ENCODE measurements around the gene RUNX2. TPM values are rescaled to one million over a fixed set of nuclear protein-coding genes. Genes with fewer than 3 reads are reported as not detected.
A peak's percentile ranks its signal among the peaks of the same experiment; 100 is the strongest.
"Not testable (repeated sequence)": the region's sequence is repeated elsewhere in the genome, so short reads cannot be mapped to it uniquely, and the experiment has no call there.

The RUNX2 gene
- 0.24 TPM for total RNA-seq
- long read RNA-seq: 0 reads

DNA sequence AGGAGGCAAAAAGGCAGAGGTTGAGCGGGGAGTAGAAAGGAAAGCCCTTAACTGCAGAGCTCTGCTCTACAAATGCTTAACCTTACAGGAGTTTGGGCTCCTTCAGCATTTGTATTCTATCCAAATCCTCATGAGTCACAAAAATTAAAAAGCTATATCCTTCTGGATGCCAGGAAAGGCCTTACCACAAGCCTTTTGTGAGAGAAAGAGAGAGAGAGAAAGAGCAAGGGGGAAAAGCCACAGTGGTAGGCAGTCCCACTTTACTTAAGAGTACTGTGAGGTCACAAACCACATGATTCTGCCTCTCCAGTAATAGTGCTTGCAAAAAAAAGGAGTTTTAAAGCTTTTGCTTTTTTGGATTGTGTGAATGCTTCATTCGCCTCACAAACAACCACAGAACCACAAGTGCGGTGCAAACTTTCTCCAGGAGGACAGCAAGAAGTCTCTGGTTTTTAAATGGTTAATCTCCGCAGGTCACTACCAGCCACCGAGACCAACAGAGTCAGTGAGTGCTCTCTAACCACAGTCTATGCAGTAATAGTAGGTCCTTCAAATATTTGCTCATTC, at the start of gene RUNX2:
RUNX2 (plus strand) TSS at position 375 of the 567 bp plus-strand sequence. CDS start 397 bp downstream, outside the sequence.
- ATAC-seq (ENCODE audit: poor library complexity) (peak; percentile 79), DNase-seq (no peak)
- intact Hi-C loops (cut with DNase I): no loop called here

DNA sequence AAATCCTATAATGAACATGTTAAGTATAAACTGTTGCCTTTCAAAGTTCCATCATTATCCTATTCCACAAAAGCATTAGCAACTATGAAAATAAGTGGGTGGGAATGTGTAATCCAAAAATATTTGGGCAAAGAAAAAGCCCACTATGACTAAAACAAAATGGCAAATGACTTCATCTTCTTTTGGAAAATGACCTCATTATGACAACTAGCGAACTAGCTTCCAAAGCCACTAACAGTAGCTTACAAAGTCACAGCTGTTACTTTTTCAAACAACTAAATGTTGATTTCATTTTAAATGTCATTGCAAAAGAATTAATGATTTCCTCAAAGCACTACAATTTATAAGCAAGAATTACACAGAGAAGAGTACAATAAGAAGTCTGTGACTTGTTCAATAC, 49.8 kb upstream of the RUNX2 start:
- ATAC-seq (ENCODE audit: poor library complexity) (no peak), DNase-seq (no peak)
- intact Hi-C loops (cut with DNase I): no loop called here

DNA sequence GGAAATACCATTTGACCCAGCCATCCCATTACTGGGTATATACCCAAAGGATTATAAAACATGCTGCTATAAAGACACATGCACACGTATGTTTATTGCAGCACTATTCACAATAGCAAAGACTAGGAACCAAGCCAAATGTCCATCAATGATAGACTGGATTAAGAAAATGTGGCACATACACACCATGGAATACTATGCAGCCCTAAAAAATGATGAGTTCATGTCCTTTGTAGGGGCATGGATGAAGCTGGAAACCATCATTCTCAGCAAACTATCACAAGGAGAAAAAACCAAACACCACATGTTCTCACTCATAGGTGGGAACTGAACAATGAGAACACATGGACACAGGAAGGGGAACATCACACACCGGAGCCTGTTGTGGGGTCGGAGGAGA, 41.4 kb upstream of the RUNX2 start:
- DNase-seq; ATAC-seq (ENCODE audit: poor library complexity); intact Hi-C loops (cut with DNase I): not testable (repeated sequence)

DNA sequence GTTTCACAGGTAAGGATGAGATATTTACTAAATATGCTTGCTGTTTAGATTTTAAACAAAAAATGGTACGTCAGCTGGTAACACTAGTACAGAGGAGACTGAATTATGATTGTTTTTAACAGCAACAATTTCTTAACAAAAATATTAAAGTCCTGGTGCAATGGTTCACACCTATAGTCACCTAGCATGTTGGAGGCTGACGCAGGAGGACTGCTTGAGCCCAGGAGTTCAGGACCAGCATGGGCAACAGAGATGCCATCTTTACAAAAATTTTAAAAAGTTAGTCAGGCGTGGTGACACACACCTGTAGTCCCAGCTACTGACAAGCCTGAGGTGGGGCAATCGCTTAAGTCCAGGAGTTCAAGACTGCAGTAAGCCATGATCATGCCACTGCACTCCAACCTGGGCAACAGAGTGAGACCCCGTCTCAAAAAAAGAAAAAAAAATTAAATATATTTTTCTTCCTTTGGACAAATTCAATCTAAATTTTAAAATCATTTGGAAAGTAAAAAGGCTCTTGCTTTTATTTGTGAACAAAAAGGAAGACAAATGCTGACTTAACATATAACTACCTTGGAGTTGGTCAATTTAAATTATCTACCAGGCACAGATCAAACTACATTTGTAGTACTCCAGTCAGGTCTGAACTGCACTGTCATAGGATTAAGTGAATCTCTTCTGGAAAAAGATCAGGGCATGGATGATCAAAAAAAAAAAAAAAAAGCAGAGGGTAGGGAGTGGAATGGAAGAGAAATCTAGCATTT, 38.2 kb upstream of the RUNX2 start:
- DNase-seq (no peak), ATAC-seq (ENCODE audit: poor library complexity) (no peak)
- intact Hi-C loops (cut with DNase I): no loop called here

DNA sequence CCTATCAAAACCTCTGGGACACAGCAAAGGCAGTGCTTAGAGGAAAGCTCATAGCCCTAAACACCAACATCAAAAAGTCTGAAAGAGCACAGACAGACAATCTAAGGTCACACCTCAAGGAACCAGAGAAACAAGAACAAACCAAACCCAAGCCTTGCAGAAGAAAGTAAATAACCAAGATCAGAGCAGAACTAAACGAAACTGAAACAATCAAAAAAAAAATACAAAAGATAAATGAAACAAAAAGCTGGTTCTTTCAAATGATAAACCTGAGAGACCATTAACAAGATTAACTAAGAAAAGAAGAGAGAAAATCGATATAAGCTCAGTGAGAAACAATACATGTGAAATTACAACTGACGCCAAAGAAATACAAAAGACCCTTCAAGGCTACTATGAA, 34.8 kb upstream of the RUNX2 start:
- ATAC-seq (ENCODE audit: poor library complexity) (no peak), DNase-seq (no peak)
- intact Hi-C loops (cut with DNase I): no loop called here

DNA sequence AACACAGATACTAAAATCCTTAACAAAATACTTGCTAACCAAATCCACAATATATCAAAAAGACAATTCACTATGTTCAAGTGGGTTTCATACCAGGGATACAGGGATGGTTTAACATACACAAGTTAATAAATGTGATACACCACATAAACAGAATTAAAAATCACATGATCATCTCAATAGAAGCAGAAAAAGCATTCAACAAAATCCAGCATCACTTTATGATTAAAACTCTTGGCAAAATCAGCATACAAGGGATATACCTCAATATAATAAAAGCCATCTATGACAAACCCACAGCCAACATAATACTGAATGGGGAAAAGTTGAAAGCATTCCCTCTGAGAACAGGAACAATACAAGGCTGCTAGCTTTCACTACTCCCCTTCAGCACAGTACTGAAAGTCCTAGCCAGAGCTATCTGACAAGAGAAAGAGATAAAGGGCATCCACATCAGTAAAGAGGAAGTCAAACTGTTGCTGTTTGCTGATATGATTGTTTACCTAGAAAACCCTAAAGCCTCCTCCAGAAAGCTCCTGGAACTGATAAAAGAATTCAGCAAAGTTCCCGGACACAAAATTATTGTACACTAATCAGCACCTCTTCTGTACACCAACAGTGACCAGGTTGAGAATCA, 33.9 kb upstream of the RUNX2 start:
- ATAC-seq (ENCODE audit: poor library complexity); intact Hi-C loops (cut with DNase I); DNase-seq: not testable (repeated sequence)

DNA sequence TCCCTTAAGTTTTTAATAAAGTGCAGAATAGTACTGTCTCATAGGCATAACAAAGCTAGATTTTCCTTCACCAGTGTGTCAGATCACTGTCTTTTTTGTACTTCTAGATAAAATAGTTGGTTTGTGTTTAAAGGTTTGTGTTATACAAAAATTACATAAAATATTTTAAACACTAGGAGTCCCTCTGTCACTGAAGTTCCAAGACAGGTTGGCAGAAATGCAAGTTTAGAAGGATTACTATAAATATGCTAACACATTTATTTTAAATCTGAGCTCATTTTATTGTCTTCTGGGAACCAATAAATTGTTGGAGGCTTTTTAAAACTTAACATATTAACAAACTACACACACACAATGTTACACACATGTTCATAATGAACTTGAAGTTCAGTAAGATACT, 30.8 kb upstream of the RUNX2 start:
- intact Hi-C loops (cut with DNase I): no loop called here

DNA sequence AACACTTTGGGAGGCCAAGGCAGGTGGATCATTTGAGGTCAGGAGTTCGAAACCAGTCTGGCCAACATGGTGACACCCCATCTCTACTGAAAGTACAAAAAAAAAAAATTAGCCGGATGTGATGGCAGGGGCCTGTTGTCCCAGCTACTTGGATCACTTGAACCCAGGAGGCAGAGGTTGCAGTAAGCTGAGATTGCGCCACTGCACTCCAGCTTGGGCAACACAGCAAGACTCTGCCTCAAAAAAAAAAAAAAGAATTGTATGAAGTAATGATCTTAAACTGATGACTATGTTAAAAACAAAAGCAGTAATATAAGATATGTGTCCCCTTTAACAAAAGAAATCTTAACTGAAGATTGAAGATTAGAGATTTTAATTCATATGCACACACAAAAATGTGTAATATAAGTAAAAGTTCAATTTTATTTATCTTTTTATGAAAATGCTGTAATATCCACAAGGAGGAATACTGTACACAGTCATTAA, 29.0 kb upstream of the RUNX2 start:
- ATAC-seq (ENCODE audit: poor library complexity) (no peak), DNase-seq (no peak)
- intact Hi-C loops (cut with DNase I): no loop called here

More for the DNA sequence above, 30.8 kb upstream of the RUNX2 start:
- ATAC-seq (ENCODE audit: poor library complexity) (no peak), DNase-seq (no peak)

DNA sequence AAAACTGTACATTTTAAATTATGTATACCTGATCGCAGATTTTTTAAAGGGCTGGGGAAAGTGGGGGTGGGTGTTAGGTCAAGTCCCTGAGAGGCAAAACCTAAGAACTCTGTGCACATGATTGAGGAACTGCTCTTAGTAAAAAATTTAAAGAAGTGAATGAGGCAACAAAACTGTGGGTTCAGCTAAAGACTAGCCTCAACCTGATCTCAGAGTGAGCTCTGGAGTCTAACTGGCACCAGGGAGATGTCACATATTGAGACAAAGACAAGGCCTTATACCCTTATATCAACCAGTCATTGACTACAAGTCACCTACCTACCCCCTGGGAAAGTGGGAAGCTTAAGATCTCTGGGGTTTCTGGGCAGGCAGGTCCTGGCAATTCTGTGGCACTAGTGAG, 27.4 kb upstream of the RUNX2 start:
- intact Hi-C loops (cut with DNase I): no loop called here
- DNase-seq (no peak), ATAC-seq (ENCODE audit: poor library complexity) (no peak)

DNA sequence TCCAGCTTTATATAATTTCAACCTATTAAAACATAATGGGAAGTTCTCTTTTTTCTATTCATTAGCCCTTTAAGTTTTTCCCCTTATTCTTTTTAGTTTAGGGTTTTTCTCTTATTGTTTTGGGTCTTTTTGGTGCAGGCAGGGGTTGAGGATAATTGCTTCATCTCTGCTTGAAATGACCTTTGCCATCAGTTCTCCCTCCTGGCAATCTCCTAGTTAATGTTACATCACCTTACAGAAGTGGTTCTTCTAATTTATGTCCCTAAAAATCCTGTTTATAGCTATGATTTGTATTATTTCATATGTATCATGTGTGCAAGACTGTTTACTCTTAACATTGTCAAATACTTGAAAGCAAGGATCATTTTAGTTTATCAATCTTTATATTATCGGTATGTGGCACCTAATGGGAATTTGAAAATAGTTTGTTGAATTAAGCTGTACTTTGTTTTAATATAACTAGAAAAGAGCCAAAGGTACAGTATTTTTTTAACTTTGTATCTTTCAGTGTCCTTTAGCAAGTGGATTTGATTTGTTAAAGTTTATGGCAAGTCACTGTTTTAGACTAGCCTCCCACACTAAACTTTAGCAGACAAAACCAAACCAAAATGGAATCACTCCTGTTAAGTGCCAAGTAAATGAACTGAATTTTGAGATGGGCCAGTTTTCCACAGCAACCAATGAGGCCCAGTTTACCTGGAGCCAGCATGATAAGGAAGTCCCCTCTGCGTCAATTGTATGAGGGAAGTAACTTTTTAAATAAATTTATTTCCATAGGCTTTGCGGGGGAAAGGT, 26.6 kb upstream of the RUNX2 start:
- intact Hi-C loops (cut with DNase I): no loop called here
- DNase-seq (no peak), ATAC-seq (ENCODE audit: poor library complexity) (no peak)

DNA sequence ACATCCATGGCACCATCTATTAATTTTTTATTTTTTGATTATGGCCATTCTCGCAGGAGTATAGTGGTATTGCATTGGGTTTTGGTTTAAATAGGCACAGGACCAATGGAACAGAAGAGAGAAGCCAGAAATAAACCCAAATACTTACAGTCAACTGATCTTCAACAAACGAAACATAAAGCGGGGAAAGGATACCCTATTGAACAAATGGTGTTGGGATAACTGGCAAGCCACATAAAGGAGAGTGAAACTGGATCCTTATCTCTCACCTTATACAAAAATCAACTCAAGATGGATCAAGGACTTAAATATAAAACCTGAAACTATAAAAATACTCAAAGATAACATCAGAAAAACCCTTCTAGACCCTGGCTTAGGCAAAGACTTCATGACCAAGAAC, 25.3 kb upstream of the RUNX2 start:
- no peak for ATAC-seq (ENCODE audit: poor library complexity)
- intact Hi-C loops (cut with DNase I): no loop called here
- no peak for DNase-seq

DNA sequence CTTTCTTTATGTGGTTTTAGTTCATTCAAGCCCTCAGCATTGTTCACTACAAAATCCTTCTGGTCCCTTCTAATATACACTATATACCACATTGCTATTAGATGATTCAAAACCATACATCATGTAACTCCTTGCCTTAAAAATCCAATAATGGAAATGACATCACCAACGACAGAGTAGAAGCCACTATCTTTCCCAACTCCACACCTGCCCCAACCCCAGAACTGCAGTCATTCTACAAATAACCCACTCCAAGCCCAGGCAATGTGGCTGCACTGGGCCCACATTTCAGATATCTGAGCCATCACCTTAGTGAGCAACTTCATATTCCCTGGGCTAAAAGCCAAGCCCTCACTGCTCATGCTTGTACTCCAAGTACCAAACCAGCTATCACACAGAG, 22.6 kb upstream of the RUNX2 start:
- intact Hi-C loops (cut with DNase I): no loop called here
- ATAC-seq (ENCODE audit: poor library complexity) (no peak), DNase-seq (no peak)

DNA sequence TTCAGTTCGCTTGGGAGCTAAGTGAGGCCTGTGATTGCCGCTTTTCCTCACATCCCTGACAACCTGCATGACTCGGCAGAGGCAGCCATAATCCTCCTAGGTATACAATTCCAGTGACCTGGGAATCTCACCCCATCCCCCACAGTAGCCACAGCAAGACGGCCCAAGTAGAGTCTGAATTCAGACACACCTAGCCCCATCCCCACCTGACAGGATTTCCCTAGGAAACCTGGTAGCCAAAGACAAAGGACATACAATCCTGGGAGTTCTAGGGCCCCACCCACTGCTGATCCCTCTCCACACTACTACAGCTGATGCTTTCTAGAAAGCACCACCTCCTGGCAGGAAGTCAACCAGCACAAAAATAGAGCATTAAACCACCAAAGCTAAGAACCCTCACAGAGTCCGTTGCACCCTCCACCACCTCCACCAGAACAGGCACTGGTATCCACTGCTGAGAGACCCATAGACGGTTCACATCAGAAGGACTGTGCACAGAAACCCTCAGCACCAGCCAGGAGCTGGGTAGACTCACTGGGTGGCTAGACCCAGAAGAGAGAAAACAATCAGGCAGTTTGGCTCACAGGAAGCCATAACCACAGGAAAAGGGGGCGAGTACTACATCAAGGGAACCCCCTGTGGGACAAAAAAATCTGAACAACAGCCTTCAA, 17.9 kb upstream of the RUNX2 start:
- ATAC-seq (ENCODE audit: poor library complexity) (no peak), DNase-seq (no peak)
- intact Hi-C loops (cut with DNase I): no loop called here

DNA sequence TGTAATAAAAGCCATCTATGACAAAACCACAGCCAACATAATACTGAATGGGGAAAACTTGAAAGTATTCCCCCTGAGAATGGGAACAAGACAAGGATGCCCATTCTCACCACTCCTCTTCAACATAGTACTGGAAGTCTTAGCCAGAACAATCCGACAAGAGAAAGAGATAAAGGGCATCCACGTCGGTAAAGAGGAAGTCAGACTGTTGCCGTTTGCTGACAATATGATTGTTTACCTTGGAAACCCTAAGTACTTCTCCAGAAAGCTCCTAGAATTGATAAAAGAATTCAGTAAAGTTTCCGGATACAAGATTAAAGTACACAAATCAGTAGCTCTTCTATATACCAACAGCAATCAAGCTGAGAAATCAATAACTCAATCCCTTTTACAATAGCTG, 14.0 kb upstream of the RUNX2 start:
- intact Hi-C loops (cut with DNase I): no loop called here
- ATAC-seq (ENCODE audit: poor library complexity) (no peak), DNase-seq (no peak)

DNA sequence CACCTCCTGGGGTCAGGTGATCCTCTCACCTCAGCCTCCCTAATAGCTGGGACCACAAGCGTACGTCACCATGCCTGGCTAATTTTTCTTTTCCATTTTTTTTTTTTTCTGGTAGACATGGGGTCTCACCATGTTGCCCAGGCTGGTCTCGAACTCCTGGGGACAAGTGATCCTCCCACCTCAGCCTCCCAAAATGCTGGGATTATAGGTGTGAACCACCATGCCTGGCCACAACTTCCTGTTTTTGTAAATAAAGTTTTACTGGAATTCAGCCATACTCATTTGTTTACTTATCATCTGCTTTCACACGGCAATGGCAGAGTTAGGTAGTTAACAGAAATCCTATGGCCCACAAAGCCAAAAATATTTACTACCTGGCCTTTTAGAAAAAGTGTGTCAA, 7.8 kb upstream of the RUNX2 start:
- intact Hi-C loops (cut with DNase I): no loop called here
- no peak for ATAC-seq (ENCODE audit: poor library complexity)
- DNase-seq: no peak

DNA sequence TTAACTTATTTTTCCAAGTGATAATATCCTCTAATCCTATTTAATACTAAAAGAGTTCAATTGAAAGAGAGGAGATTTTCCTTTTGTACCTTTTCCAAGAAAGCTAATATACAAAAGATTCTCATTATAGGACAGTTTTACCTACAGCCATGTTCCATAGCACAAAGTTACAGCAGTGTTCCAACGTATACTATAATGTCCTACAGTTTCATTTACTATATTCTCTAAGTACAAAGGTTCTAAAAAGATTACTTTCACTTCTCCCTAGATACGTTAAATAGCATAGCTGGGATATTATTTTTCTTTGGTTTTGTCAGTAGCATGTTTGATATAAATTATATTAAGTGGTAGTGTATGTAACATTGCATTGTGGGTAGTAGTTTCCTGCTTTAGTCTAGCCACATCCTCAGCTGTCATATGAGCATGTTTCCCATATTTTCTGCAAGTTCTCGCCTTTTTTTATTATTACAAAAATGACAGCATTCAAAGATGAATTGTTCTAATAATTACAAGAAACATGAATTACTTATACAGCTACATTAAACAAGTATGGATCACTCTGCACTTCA, 4.4 kb upstream of the RUNX2 start:
- ATAC-seq (ENCODE audit: poor library complexity) (no peak), DNase-seq (no peak)
- intact Hi-C loops (cut with DNase I): no loop called here

DNA sequence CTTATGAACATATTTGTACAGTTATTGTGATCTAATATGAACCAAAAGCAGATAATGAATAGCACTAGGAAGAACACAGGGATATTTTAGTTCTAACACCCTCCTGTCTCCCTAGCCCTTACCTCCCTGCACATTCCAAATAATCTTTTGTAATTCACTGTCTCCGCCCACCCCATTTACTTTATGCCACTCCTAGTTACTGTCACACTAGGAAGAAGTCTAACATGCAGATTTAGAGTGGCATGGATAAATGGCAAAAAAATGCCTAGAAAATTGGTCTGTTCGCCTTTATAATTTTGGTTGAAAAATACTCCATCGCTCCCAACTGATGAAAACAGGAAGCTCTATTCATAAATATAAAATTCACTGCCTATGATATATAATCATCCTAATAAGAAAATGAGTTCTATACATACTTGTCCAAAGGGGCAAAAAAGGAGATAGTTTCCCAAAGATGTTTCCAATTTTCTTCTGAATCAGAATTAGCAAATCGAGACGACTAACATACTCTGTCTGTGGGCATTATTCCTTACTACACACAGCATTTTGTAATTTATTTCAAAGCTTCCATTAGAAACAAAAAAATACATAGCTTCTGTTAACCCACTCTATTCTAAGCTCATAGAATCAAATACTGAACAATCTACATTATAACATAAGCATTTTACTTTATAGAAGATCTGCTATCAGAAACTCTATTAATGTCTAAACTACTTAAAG, 1.3 kb upstream of the RUNX2 start:
- ATAC-seq (ENCODE audit: poor library complexity) (no peak), DNase-seq (no peak)
- intact Hi-C loops (cut with DNase I): no loop called here

DNA sequence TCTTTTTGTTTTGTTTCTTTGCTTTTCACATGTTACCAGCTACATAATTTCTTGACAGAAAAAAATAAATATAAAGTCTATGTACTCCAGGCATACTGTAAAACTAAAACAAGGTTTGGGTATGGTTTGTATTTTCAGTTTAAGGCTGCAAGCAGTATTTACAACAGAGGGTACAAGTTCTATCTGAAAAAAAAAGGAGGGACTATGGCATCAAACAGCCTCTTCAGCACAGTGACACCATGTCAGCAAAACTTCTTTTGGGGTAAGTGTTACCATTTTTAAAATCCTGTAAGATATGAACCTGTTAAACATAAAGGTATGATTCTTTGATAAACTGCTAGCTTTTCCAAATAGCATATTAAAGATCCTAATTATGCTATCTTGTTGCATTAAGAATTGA, 393 bp downstream of the RUNX2 start:
- DNase-seq: no peak
- ATAC-seq (ENCODE audit: poor library complexity): peak; percentile 15
- intact Hi-C loops (cut with DNase I): no loop called here
